ENCODE measurements around the gene TMEM39B.
"Not testable (repeated sequence)": the region's sequence is repeated elsewhere in the genome, so short reads cannot be mapped to it uniquely, and the experiment has no call there.

The TMEM39B gene

GRCh38 chr1:32138965-32139364 is 66.2 kb downstream of the TMEM39B start:
- Histone ChIP-seq H3K27me3 (ENCODE audit: insufficient read depth, insufficient read length) (no peaks in the 10 kb centered on the region), H3K4me1 (ENCODE audit: insufficient read depth, insufficient read length) (peaks cover 2% of the 10 kb centered on the region), H3K9ac (ENCODE audit: insufficient read length, low read depth) (no peak overlapping the region), H3K36me3 (ENCODE audit: insufficient read depth, insufficient read length, low read length) (peaks cover 18% of the 10 kb centered on the region), H3K9me3 (ENCODE audit: insufficient read depth, low read length) (no peaks in the 10 kb centered on the region), H3K4me3 (ENCODE audit: insufficient read length, low read depth) (no peak overlapping the region)
- TF ChIP-seq SUZ12 (IDR thresholded peaks at IDR 0.05; ENCODE audit: extremely low read depth, insufficient read depth, insufficient read length), result no peak
- no peak for TF ChIP-seq YY1 (IDR thresholded peaks at IDR 0.05; ENCODE audit: insufficient read depth, insufficient read length)
- TF ChIP-seq ZNF274 (IDR thresholded peaks at IDR 0.05; ENCODE audit: low read depth, low read length), result no peak
- no peak for DNase-seq (ENCODE audit: low read depth, low spot score)

DNA sequence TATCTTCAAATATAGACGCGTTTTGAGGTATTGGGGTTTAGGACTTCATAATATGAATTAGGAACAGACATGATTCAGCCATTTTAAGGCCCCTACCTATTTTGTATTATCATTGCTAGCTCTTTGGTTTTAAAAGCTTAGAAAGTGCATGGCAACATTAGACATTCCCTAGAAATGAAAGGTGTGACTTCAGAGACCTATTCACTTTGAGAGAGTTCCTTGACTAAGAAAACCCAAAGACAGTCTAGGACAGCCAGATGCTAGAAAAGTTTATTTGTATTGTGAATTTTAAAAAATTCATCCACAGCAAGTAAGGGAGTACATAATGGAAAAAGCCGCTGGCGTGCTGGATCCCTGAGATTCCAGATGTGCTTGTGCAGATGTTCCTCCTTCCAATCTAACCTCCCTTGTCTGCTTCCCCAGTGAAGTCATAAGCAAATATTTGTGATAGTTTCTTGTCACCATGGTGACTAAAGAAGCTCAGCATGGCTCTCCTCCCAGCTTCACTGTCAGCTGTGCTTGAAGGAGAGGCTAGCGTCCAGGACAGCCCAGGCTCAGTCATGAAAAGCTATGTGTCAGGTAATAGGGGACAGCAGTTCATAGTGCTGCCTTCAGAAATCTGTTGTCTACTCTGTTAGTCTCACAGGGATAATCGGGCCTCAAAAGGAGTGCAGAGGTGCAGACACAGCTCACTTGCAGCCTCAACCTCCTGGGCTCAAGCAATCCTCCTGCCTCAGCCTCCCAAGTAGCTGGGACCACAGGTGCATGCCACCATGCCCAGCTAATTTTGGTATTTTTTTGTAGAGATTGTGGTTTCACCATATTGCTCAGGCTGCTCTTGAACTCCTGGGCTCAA is 69.9 kb downstream of the TMEM39B start:
- no peaks in the 10 kb centered on the region for H3K9me3 ChIP-seq (ENCODE audit: insufficient read depth, low read length)
- H3K27me3 ChIP-seq (ENCODE audit: insufficient read depth, insufficient read length), result no peaks in the 10 kb centered on the region
- TF ChIP-seq YY1 (IDR thresholded peaks at IDR 0.05; ENCODE audit: insufficient read depth, insufficient read length) (no peak), ZNF274 (IDR thresholded peaks at IDR 0.05; ENCODE audit: low read depth, low read length) (no peak), SUZ12 (IDR thresholded peaks at IDR 0.05; ENCODE audit: extremely low read depth, insufficient read depth, insufficient read length) (no peak)
- no peak for DNase-seq (ENCODE audit: low read depth, low spot score)
- H3K4me3 ChIP-seq (ENCODE audit: insufficient read length, low read depth), result no peak overlapping the region
- no peak overlapping the region for H3K9ac ChIP-seq (ENCODE audit: insufficient read length, low read depth)
- H3K4me1 ChIP-seq (ENCODE audit: insufficient read depth, insufficient read length), result peaks cover 2% of the 10 kb centered on the region
- peaks cover 7% of the 10 kb centered on the region for H3K36me3 ChIP-seq (ENCODE audit: insufficient read depth, insufficient read length, low read length)

GRCh38 chr1:32143302-32143695 is 70.6 kb downstream of the TMEM39B start:
- H3K9me3 ChIP-seq (ENCODE audit: insufficient read depth, low read length); H3K36me3 ChIP-seq (ENCODE audit: insufficient read depth, insufficient read length, low read length); H3K9ac ChIP-seq (ENCODE audit: insufficient read length, low read depth); H3K4me1 ChIP-seq (ENCODE audit: insufficient read depth, insufficient read length); DNase-seq (ENCODE audit: low read depth, low spot score); H3K27me3 ChIP-seq (ENCODE audit: insufficient read depth, insufficient read length); H3K4me3 ChIP-seq (ENCODE audit: insufficient read length, low read depth): not testable (repeated sequence)

GRCh38 chr1:32144033-32144432 is 71.3 kb downstream of the TMEM39B start:
- peaks cover 10% of the 10 kb centered on the region for H3K36me3 ChIP-seq (ENCODE audit: insufficient read depth, insufficient read length, low read length)
- TF ChIP-seq SUZ12 (IDR thresholded peaks at IDR 0.05; ENCODE audit: extremely low read depth, insufficient read depth, insufficient read length) (no peak), ZNF274 (IDR thresholded peaks at IDR 0.05; ENCODE audit: low read depth, low read length) (no peak), YY1 (IDR thresholded peaks at IDR 0.05; ENCODE audit: insufficient read depth, insufficient read length) (no peak)

DNA sequence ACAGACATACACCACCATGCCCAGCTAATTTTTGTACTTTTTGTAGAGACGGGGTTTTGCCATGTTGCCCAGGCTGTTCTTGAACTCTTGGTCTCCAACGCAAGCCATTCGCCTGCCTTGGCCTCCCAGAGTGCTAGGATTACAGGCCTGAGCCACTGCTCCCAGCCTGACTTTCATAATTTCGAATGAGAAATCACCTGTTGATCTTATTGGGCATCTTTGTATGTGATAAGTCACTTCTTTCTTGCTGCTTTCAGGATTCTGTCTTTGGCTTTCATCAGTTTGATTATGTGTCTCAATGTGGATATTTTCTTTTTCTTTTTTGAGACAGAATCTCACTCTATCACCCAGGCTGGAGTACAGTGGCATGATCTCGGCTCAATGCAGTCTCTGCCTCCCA is 75.1 kb downstream of the TMEM39B start:
- H3K9me3 ChIP-seq (ENCODE audit: insufficient read depth, low read length); H3K9ac ChIP-seq (ENCODE audit: insufficient read length, low read depth); H3K4me1 ChIP-seq (ENCODE audit: insufficient read depth, insufficient read length); H3K36me3 ChIP-seq (ENCODE audit: insufficient read depth, insufficient read length, low read length); H3K4me3 ChIP-seq (ENCODE audit: insufficient read length, low read depth); H3K27me3 ChIP-seq (ENCODE audit: insufficient read depth, insufficient read length); DNase-seq (ENCODE audit: low read depth, low spot score): not testable (repeated sequence)

More at GRCh38 chr1:32144033-32144432, 71.3 kb downstream of the TMEM39B start:
- Histone ChIP-seq H3K4me3 (ENCODE audit: insufficient read length, low read depth) (no peak overlapping the region), H3K27me3 (ENCODE audit: insufficient read depth, insufficient read length) (no peaks in the 10 kb centered on the region), H3K9me3 (ENCODE audit: insufficient read depth, low read length) (no peaks in the 10 kb centered on the region), H3K4me1 (ENCODE audit: insufficient read depth, insufficient read length) (peaks cover 2% of the 10 kb centered on the region), H3K9ac (ENCODE audit: insufficient read length, low read depth) (no peak overlapping the region)
- DNase-seq (ENCODE audit: low read depth, low spot score), result no peak

GRCh38 chr1:32150847-32151246 is 78.1 kb downstream of the TMEM39B start:
- no peaks in the 10 kb centered on the region for H3K9me3 ChIP-seq (ENCODE audit: insufficient read depth, low read length)
- no peaks in the 10 kb centered on the region for H3K27me3 ChIP-seq (ENCODE audit: insufficient read depth, insufficient read length)
- H3K4me3 ChIP-seq (ENCODE audit: insufficient read length, low read depth), result no peak overlapping the region
- no peak overlapping the region for H3K9ac ChIP-seq (ENCODE audit: insufficient read length, low read depth)
- DNase-seq (ENCODE audit: low read depth, low spot score), result no peak
- peaks cover 15% of the 10 kb centered on the region for H3K36me3 ChIP-seq (ENCODE audit: insufficient read depth, insufficient read length, low read length)
- no peaks in the 10 kb centered on the region for H3K4me1 ChIP-seq (ENCODE audit: insufficient read depth, insufficient read length)
- TF ChIP-seq YY1 (IDR thresholded peaks at IDR 0.05; ENCODE audit: insufficient read depth, insufficient read length), result no peak
- TF ChIP-seq SUZ12 (IDR thresholded peaks at IDR 0.05; ENCODE audit: extremely low read depth, insufficient read depth, insufficient read length), result no peak
- TF ChIP-seq ZNF274 (IDR thresholded peaks at IDR 0.05; ENCODE audit: low read depth, low read length), result no peak

- DNase-seq (ENCODE audit: low read depth, low spot score), result no peak
- H3K36me3 ChIP-seq (ENCODE audit: insufficient read depth, insufficient read length, low read length), result peaks cover 20% of the 10 kb centered on the region
- H3K9me3 ChIP-seq (ENCODE audit: insufficient read depth, low read length), result no peaks in the 10 kb centered on the region
- H3K27me3 ChIP-seq (ENCODE audit: insufficient read depth, insufficient read length), result no peaks in the 10 kb centered on the region
- no peak overlapping the region for H3K9ac ChIP-seq (ENCODE audit: insufficient read length, low read depth)
- no peak overlapping the region for H3K4me3 ChIP-seq (ENCODE audit: insufficient read length, low read depth)
- no peaks in the 10 kb centered on the region for H3K4me1 ChIP-seq (ENCODE audit: insufficient read depth, insufficient read length)
- TF ChIP-seq ZNF274 (IDR thresholded peaks at IDR 0.05; ENCODE audit: low read depth, low read length), result no peak
- no peak for TF ChIP-seq SUZ12 (IDR thresholded peaks at IDR 0.05; ENCODE audit: extremely low read depth, insufficient read depth, insufficient read length)
- TF ChIP-seq YY1 (IDR thresholded peaks at IDR 0.05; ENCODE audit: insufficient read depth, insufficient read length), result no peak
These were observed 78.6 kb downstream of the TMEM39B start for GRCh38 chr1:32151319-32151787.

Measured in NT2/D1 (cell line).